CD4-positive, alpha-beta memory T cell (primary cell): ENCODE measurements around the gene SEMA4G. TPM values are rescaled to one million over a fixed set of nuclear protein-coding genes. Genes with fewer than 3 reads are reported as not detected.

Experiments used
- CTCF ChIA-PET: fragments of 350-600 bp; sonication (Branson Sonifier 250); formaldehyde crosslinking; loops from one replicate; lab custom pipeline; 2021; ENCODE audit warnings: inconsistent platforms; ENCODE audit not compliant: partially characterized antibody; lab: Charles Lee
- POLR2A ChIA-PET: fragments of 350-600 bp; sonication (Branson Sonifier 250); formaldehyde crosslinking; loops from one replicate; lab custom pipeline; 2021; ENCODE audit not compliant: partially characterized antibody; lab: Charles Lee
- DNase-seq, 5 donors: peaks; one replicate each; pipeline versions ENCODE4 v3.0.0 to v3.0.0-alpha.2; 2020 to 2022; ENCODE audit warnings: mixed read lengths in 1 of 5
- H3K27ac ChIP-seq: one replicate; pipeline ENCODE4 v1.7.0; 2013; ENCODE audit warnings: low read depth, low read length
- H3K27me3 ChIP-seq: 2 replicates; pipeline ENCODE4 v1.7.0; 2013; ENCODE audit warnings: mild to moderate bottlenecking, low read length, moderate library complexity; ENCODE audit not compliant: insufficient read depth
- H3K36me3 ChIP-seq: 2 replicates; pipeline ENCODE4 v1.7.0; 2013; ENCODE audit warnings: mild to moderate bottlenecking, low read length, moderate library complexity; ENCODE audit not compliant: insufficient read depth
- H3K4me1 ChIP-seq: 2 replicates; pipeline ENCODE4 v1.7.0; 2013; ENCODE audit warnings: mild to moderate bottlenecking, low read length, moderate library complexity; ENCODE audit not compliant: insufficient read depth
- H3K4me3 ChIP-seq, 2 donors: one replicate each; pipeline ENCODE4 v1.7.0; 2013; ENCODE audit warnings: low read length in 2 of 2, mild to moderate bottlenecking in 1 of 2
- H3K9me3 ChIP-seq, 2 donors: one replicate each; pipeline ENCODE4 v1.7.0; 2013; ENCODE audit warnings: low read length in 2 of 2, control low read depth in 1 of 2; ENCODE audit not compliant: control insufficient read depth in 1 of 2
- H3K27ac Mint-ChIP-seq, 7 donors: one replicate each; pipeline ENCODE4 v1.8.0; 2020 to 2021; ENCODE audit warnings: mixed read lengths in 7 of 7, mild to moderate bottlenecking in 6 of 7, inconsistent platforms in 3 of 7, moderate library complexity in 3 of 7
- H3K27me3 Mint-ChIP-seq, 2 donors: one replicate each; pipeline ENCODE4 v1.8.0; 2020 to 2021; ENCODE audit warnings: mixed read lengths in 2 of 2
- H3K36me3 Mint-ChIP-seq, 2 donors: one replicate each; pipeline ENCODE4 v1.8.0; 2020 to 2021; ENCODE audit warnings: mixed read lengths in 2 of 2, inconsistent platforms in 1 of 2, mild to moderate bottlenecking in 1 of 2
- H3K4me1 Mint-ChIP-seq, 4 donors: one replicate each; pipeline ENCODE4 v1.8.0; 2020 to 2021; ENCODE audit warnings: mixed read lengths in 4 of 4, mild to moderate bottlenecking in 1 of 4
- H3K4me3 Mint-ChIP-seq, 8 donors: one replicate each; pipeline ENCODE4 v1.8.0; 2020 to 2021; ENCODE audit warnings: mixed read lengths in 8 of 8, mild to moderate bottlenecking in 7 of 8, moderate library complexity in 6 of 8, inconsistent platforms in 3 of 8
- H3K9me3 Mint-ChIP-seq, 8 donors: one replicate each; pipeline ENCODE4 v1.8.0; 2020 to 2021; ENCODE audit warnings: mixed read lengths in 8 of 8, mild to moderate bottlenecking in 5 of 8, inconsistent platforms in 3 of 8, moderate library complexity in 1 of 8
- intact Hi-C: fragments of 100-400 bp; cut with micrococcal nuclease; formaldehyde crosslinking; loops from one replicate; pipeline ENCODE4 v1.15.1; 2023
- polyA plus RNA-seq, 2 donors: library from polyadenylated mRNA; unstranded; fragments of 300-500 nt; fragmentation: Illumina TruSeq; gene quantifications; one replicate each; pipeline ENCODE4 v1.2.3, GENCODE V29; 2021
- total RNA-seq, 2 experiments: library from RNA; stranded (reverse); gene quantifications; one replicate each; pipeline ENCODE4 v1.2.3, GENCODE V29; 2021

Gene SEMA4G
- total and polyA plus RNA-seq, 4 experiments from 2014 or later = 0.26 to 1.4 (median 1.1) TPM; not detected in 1

DNA sequence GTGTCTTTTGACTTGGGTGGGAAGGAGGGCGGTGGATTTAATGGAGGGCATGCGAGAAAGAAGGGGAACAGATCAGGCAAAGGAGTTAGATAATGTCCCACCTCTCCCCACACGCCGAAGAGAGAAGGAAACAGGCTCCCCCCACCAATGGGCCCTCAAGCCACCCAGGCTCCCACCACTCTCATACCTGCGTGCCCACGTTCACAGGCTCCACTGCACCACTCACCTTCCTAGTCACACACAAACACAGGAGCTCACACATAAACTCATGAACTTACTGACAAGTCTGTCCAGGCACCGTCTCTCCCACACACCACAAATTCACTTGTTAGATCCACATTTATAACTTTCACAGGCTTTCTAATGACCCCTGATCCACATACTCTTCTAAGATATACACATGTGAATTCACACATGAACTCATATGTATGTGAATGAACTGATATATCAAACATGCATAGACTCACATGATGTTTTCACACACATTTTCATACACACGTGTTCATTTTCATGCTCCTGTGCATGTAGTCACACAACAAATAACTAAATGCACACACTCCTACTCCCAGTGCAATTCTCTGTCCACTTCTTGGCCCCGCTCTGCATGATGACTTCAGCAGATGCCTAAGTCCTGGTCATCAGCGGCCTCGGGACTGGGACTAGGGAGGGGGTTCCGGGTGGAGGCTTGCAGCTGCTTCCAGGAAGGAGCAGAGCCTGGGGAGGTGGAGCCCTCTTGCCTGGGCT is 31.8 kb downstream of the SEMA4G start:
- Mint-ChIP-seq H3K9me3 (peaks cover 0 to 3% (median 0%) of the 10 kb centered on the region in 8 donors), H3K36me3 (peaks cover 0 to 21% of the 10 kb centered on the region in 2 donors), H3K27ac (peak overlapping the region; percentile 31 to 90 (median 66)), H3K4me3 (peak overlapping the region; percentile 64 to 84 (median 80)), H3K27me3 (no peaks in the 10 kb centered on the region), H3K4me1 (peaks cover 15 to 30% (median 22%) of the 10 kb centered on the region in 4 donors)
- Histone ChIP-seq H3K27me3 (no peaks in the 10 kb centered on the region), H3K4me1 (peaks cover 24% of the 10 kb centered on the region), H3K27ac (no peak overlapping the region), H3K4me3 (no peak overlapping the region), H3K9me3 (no peaks in the 10 kb centered on the region), H3K36me3 (no peaks in the 10 kb centered on the region)
- intact Hi-C loops = no loop called here
- CTCF ChIA-PET = interaction anchor here (1.0 to 2.2 kb wide), 3 partner anchors 11 to 15 kb away, joined by 3 to 7 read pairs (median 6); no protein-coding TSS in a partner anchor
- DNase-seq = no peak
- POLR2A ChIA-PET = interaction anchor here (6.1 kb wide), 1 partner anchor 14 kb away, joined by 84 read pairs; the partner anchor contains the start of genes MRPL43 and TWNK

GRCh38 chr10:101001659-101002035 is 32.3 kb downstream of the SEMA4G start:
- H3K4me1 ChIP-seq = peaks cover 18% of the 10 kb centered on the region
- peak overlapping the region in 1 of 8 donors; percentile 80 for H3K4me3 Mint-ChIP-seq
- H3K27ac Mint-ChIP-seq = no peak overlapping the region
- ChIA-PET CTCF (interaction anchor here (1.5 to 2.2 kb wide), 2 partner anchors 10 to 15 kb away, joined by 6 to 7 read pairs; no protein-coding TSS in a partner anchor), POLR2A (no interaction called here)
- DNase-seq = no peak
- no peaks in the 10 kb centered on the region for H3K36me3 ChIP-seq
- intact Hi-C loops = no loop called here
- no peaks in the 10 kb centered on the region for H3K9me3 ChIP-seq
- H3K4me3 ChIP-seq = no peak overlapping the region
- H3K4me1 Mint-ChIP-seq = peaks cover 10 to 25% (median 17%) of the 10 kb centered on the region in 4 donors
- H3K27me3 ChIP-seq = no peaks in the 10 kb centered on the region
- no peaks in the 10 kb centered on the region for H3K27me3 Mint-ChIP-seq
- H3K9me3 Mint-ChIP-seq = peaks cover 0 to 3% (median 0%) of the 10 kb centered on the region in 8 donors
- H3K36me3 Mint-ChIP-seq = peaks cover 0 to 20% of the 10 kb centered on the region in 2 donors
- H3K27ac ChIP-seq = no peak overlapping the region

GRCh38 chr10:101002456-101002855 is 33.2 kb downstream of the SEMA4G start:
- ChIA-PET CTCF (interaction anchor here (1.4 to 2.2 kb wide), 5 partner anchors 10 to 17 kb away, joined by 5 to 13 read pairs (median 6); no protein-coding TSS in a partner anchor), POLR2A (interaction anchor here (0.8 to 2.1 kb wide), 2 partner anchors 16 to 30 kb away, joined by 3 to 6 read pairs; partner anchors contain the start of genes MRPL43 and TWNK)
- intact Hi-C loops = no loop called here
- H3K27me3 ChIP-seq = no peaks in the 10 kb centered on the region
- Mint-ChIP-seq H3K36me3 (peaks cover 0 to 19% of the 10 kb centered on the region in 2 donors), H3K9me3 (peaks cover 0 to 3% (median 0%) of the 10 kb centered on the region in 8 donors), H3K27ac (no peak overlapping the region), H3K4me3 (no peak overlapping the region), H3K27me3 (no peaks in the 10 kb centered on the region), H3K4me1 (peaks cover 10 to 23% (median 14%) of the 10 kb centered on the region in 4 donors)
- no peaks in the 10 kb centered on the region for H3K36me3 ChIP-seq
- peaks cover 15% of the 10 kb centered on the region for H3K4me1 ChIP-seq
- H3K4me3 ChIP-seq = no peak overlapping the region
- no peak overlapping the region for H3K27ac ChIP-seq
- no peaks in the 10 kb centered on the region for H3K9me3 ChIP-seq
- DNase-seq = no peak

- Histone ChIP-seq H3K27ac (no peak overlapping the region), H3K27me3 (no peaks in the 10 kb centered on the region), H3K36me3 (no peaks in the 10 kb centered on the region), H3K4me1 (peaks cover 6% of the 10 kb centered on the region), H3K9me3 (no peaks in the 10 kb centered on the region), H3K4me3 (no peak overlapping the region)
- peak overlapping the region in 1 of 8 donors; percentile 32 for H3K4me3 Mint-ChIP-seq
- peaks cover 0 to 13% of the 10 kb centered on the region in 2 donors for H3K36me3 Mint-ChIP-seq
- intact Hi-C loops = no loop called here
- peak overlapping the region in 1 of 7 donors; percentile 56 for H3K27ac Mint-ChIP-seq
- POLR2A ChIA-PET = interaction anchor here (2.1 kb wide), 1 partner anchor 17 kb away, joined by 6 read pairs; the partner anchor contains the start of genes MRPL43 and TWNK
- peaks cover 5 to 14% (median 7%) of the 10 kb centered on the region in 4 donors for H3K4me1 Mint-ChIP-seq
- peaks cover 0 to under 1% (median 0%) of the 10 kb centered on the region in 8 donors for H3K9me3 Mint-ChIP-seq
- DNase-seq = no peak
- no peaks in the 10 kb centered on the region for H3K27me3 Mint-ChIP-seq
- CTCF ChIA-PET = interaction anchor here (1.0 to 1.8 kb wide), 5 partner anchors 8 to 27 kb away, joined by 3 to 6 read pairs (median 5); partner anchors contain the start of genes PDZD7 and SFXN3
Measured at GRCh38 chr10:101003639-101004206, 34.4 kb downstream of the SEMA4G start.

DNA sequence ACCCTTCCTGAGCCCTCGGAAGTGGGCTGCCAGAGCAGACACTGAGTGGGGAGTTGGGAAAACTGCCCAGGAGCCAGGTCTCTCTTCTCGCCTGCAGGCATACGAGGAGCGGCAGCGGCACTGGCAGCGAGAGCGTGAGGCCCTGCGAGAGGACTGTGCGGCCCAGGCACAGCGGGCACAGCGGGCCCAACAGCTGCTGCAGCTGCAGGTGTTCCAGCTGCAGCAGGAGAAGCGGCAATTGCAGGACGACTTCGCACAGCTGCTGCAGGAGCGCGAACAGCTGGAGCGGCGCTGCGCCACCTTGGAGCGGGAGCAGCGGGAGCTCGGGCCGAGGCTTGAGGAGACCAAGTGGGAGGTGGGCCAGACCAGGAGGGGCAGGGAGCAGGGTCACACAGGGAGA is 36.1 kb downstream of the SEMA4G start:
- H3K4me3 Mint-ChIP-seq = no peak overlapping the region
- H3K9me3 Mint-ChIP-seq = no peaks in the 10 kb centered on the region
- Histone ChIP-seq H3K4me3 (no peak overlapping the region), H3K36me3 (no peaks in the 10 kb centered on the region), H3K27ac (no peak overlapping the region), H3K4me1 (no peaks in the 10 kb centered on the region), H3K27me3 (no peaks in the 10 kb centered on the region), H3K9me3 (no peaks in the 10 kb centered on the region)
- ChIA-PET CTCF (interaction anchor here (1.3 to 1.8 kb wide), 2 partner anchors 9 to 12 kb away, joined by 4 to 8 read pairs; no protein-coding TSS in a partner anchor), POLR2A (interaction anchor here (1.6 kb wide), 1 partner anchor 9 kb away, joined by 3 read pairs; no protein-coding TSS in a partner anchor)
- intact Hi-C loops = no loop called here
- peaks cover 3 to 8% (median 5%) of the 10 kb centered on the region in 4 donors for H3K4me1 Mint-ChIP-seq
- no peak overlapping the region for H3K27ac Mint-ChIP-seq
- peaks cover 0 to 12% of the 10 kb centered on the region in 2 donors for H3K36me3 Mint-ChIP-seq
- no peaks in the 10 kb centered on the region for H3K27me3 Mint-ChIP-seq
- no peak for DNase-seq

DNA sequence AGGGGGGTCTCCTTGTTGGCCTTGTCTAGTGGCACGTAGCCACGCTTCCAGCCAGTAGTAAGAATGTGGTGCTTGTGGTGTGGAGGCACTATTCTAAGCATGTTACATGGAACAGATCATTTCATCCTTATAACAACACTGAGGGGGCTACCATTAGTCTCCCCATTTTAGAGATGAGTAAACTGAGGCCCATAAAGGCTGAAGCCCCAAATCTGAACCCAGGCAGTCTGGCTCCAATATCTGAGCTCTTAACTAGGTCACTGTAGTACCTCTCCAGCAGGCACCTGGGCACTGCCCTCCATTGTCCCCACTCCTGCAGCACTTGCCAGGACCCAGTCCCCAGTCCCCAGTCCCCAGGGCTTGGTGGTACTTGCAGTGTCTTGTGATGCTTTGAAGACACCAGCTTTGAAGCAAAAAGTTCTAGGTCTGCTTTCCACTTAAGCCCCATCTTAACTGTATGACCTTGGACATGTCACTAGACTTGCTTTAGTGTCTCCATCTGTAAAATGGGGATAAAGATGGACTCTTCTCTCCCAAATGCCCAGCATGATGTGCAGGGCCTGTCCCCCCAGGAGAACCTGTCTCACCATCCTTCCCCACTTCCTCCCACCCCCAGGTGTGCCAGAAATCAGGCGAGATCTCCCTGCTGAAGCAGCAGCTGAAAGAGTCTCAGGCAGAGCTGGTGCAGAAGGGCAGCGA is 36.7 kb downstream of the SEMA4G start:
- Histone ChIP-seq H3K4me3 (no peak overlapping the region), H3K9me3 (no peaks in the 10 kb centered on the region), H3K36me3 (no peaks in the 10 kb centered on the region), H3K27me3 (no peaks in the 10 kb centered on the region), H3K4me1 (no peaks in the 10 kb centered on the region), H3K27ac (no peak overlapping the region)
- Mint-ChIP-seq H3K27me3 (no peaks in the 10 kb centered on the region), H3K27ac (no peak overlapping the region), H3K4me1 (peaks cover 2 to 3% (median 3%) of the 10 kb centered on the region in 4 donors), H3K36me3 (peaks cover 0 to 12% of the 10 kb centered on the region in 2 donors), H3K9me3 (no peaks in the 10 kb centered on the region), H3K4me3 (no peak overlapping the region)
- POLR2A ChIA-PET = interaction anchor here (1.5 to 1.6 kb wide), 2 partner anchors 8 to 9 kb away, joined by 3 to 4 read pairs; no protein-coding TSS in a partner anchor
- CTCF ChIA-PET = interaction anchor here (1.0 to 2.0 kb wide), 4 partner anchors 9 to 59 kb away, joined by 3 to 18 read pairs (median 6); partner anchors contain the start of genes PDZD7 and SFXN3
- DNase-seq = no peak
- intact Hi-C loops = no loop called here
